Fibroblast of lung (primary cell): ENCODE results near the gene SRGAP2C.
"Not testable (repeated sequence)": the region's sequence is repeated elsewhere in the genome, so short reads cannot be mapped to it uniquely, and the experiment has no call there.

ENCODE experiments used
- CTCF ChIP-seq, 2 donors: IDR thresholded peaks in 1 of 2; conservative IDR thresholded peaks in 1 of 2; 1 replicate in 1 of 2; 2 replicates in 1 of 2; pipeline ENCODE4 v1.5.1; 2011 to 2012; ENCODE audit warnings: low read length in 2 of 2, control low read depth in 1 of 2, inconsistent platforms in 1 of 2, low read depth in 1 of 2, mild to moderate bottlenecking in 1 of 2
- EZH2 ChIP-seq: IDR thresholded peaks from 2 replicates; pipeline ENCODE4 v1.5.1; 2012; ENCODE audit warnings: low read length, control low read depth, mild to moderate bottlenecking; ENCODE audit errors: missing control alignments

- TF ChIP-seq CTCF (conservative IDR thresholded peaks at IDR 0.05 in 1 of 2, IDR thresholded peaks at IDR 0.05 in 1 of 2; ENCODE audit: low read depth in 1 of 2, low read length in 2 of 2); EZH2: not testable (repeated sequence)
Observed at GRCh38 chr1:121262163-121262562, 77.4 kb downstream of the SRGAP2C start.
